Measurements from ENCODE around the gene DDAH1.
A peak's percentile ranks its signal among the peaks of the same experiment; 100 is the strongest.

The DDAH1 gene

DNA sequence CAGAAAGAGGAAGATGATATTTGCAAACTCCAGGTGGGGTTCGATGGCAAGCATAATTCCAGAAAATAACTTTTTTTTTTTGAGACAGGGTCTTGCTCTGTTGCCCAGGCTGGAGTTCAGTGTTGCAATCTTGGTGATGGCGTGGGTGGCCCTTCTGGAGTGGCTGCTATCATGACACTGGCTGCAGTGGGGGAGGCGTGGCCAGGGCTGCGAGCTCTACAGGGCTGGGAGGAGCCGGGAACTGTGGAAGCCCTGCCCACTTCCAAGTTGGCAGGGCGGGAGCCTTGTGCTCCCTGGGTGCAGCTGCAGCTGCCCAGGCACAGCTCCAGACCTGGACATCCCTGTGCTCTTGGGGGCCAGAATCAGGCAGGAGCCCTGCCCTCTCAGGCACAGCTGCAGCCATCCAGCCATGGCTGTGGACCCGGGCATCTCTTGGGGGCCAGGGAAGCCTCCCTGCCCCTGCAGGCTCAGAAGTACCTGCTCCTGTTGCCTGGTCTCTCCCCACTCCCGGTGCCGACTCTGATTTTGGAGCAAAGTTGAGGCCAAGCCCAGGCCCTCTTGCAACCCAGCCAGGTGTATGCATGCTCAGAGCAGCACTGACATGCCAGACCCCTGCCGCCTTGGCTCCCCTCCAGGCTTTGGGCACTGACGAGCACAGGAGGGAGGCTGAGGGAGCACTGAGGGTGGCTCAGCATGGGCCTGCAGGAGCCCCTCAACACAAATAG, 181.3 kb downstream of the DDAH1 start:
- peak in 1 of 2 experiments; percentile 67 for DNase-seq (ENCODE audit: low read depth in 1 of 2, low spot score in 1 of 2)
- in situ Hi-C loops (cut with HindIII; ENCODE audit: low pct_unique_long_range_greater_than_20kb, low sequenced_read_pairs): no loop called here
- no peak for TF ChIP-seq JUND (IDR thresholded peaks at IDR 0.05; ENCODE audit: low read depth)

DNA sequence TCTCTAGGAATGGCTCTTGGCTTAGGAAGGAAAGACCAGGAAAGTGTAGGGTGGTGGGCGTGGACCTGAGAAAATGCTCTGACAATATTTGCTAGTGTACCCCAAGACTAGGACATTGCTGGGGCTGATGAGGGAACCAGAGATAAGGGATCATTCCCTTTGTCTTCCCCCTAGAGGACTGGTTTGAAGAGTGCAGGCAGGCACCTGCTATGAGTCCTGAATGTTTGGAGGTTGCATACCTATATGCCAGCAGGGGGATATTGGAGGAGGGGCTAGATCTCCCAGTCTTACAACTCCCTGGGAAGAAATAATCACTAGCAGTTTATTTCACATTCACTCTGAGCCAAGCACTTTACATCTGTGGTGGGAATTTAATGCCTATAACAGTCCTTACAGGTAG, 182.5 kb downstream of the DDAH1 start:
- no peak for TF ChIP-seq JUND (IDR thresholded peaks at IDR 0.05; ENCODE audit: low read depth)
- DNase-seq (ENCODE audit: low read depth in 1 of 2, low spot score in 1 of 2): no peak
- in situ Hi-C loops (cut with HindIII; ENCODE audit: low pct_unique_long_range_greater_than_20kb, low sequenced_read_pairs): no loop called here

DNA sequence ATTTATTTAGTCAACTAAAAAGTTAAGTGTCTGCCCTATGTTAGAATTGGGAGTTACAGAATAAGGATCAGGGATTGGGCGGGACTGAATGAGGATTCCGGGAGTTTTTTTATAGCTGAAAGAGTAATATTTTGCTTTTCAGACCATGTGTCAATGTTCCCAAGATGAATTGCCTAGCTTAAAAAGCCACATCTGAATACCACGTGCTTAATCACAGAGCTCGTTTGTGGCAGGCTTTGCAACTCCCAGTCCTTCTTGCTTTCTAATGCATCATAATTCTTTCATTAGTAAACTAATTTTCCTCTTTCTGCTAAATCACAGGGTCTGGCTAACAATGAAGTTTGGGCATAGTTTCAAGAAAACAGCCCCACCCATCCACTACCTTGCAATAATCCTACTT, 184.3 kb downstream of the DDAH1 start:
- DNase-seq (ENCODE audit: low read depth in 1 of 2, low spot score in 1 of 2): no peak
- in situ Hi-C loops (cut with HindIII; ENCODE audit: low pct_unique_long_range_greater_than_20kb, low sequenced_read_pairs): no loop called here
- TF ChIP-seq JUND (IDR thresholded peaks at IDR 0.05; ENCODE audit: low read depth): no peak

DNA sequence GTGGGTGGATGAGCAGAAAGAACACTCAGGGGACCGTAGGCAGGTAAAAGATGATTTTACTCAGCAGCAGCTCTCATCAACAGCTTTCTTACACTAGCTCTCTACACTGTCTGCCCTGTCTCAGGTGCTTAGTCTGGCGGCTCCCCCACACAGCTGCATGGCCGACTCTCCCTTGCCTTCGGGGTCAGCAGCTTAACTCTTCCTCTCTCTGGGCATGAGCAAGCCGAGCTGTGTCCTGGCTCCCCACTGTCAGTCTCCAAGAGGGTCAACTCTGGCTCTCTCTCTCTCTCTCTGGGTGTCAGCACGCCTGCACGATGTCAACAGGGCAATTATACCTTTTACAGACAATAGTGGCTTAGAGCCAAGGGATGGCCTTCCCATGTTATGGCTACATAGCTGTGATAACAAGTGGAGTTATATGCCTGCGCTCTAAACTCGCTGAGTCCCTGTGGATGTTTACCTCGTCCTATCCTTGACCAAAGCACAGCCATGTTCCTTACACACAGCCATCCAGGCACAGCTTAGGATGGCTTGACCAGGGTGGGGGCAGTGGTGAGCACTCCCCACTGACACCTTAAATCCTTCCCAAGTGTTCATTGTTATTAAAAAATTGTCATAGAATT, 185.4 kb downstream of the DDAH1 start:
- DNase-seq (ENCODE audit: low read depth in 1 of 2, low spot score in 1 of 2): no peak
- TF ChIP-seq JUND (IDR thresholded peaks at IDR 0.05; ENCODE audit: low read depth): no peak
- in situ Hi-C loops (cut with HindIII; ENCODE audit: low pct_unique_long_range_greater_than_20kb, low sequenced_read_pairs): no loop called here

DNA sequence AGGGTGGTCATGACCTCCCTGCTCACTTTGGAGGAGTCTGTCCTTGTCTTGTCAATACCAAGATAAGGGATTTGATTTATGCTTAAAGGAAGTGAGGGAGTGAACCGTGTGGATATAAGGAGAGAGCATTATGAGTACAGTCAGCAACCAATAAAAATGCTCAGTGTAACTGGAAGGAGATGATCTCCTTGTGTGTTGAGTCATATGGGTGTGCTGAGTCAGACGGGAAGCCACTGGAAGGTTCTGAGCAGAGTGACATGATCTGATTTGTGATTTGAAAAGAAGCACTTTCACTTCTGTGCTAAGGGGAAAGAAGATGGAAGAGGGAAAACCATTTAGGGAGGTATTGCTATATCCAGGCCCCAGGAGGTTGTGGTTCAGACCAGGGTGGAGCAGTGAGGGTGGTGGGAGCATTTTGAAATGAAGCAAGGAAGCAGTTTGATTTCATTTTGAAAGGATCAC, 186.1 kb downstream of the DDAH1 start:
- DNase-seq (ENCODE audit: low read depth in 1 of 2, low spot score in 1 of 2): peak in 1 of 2 experiments; percentile 48
- in situ Hi-C loops (cut with HindIII; ENCODE audit: low pct_unique_long_range_greater_than_20kb, low sequenced_read_pairs): no loop called here
- no peak for TF ChIP-seq JUND (IDR thresholded peaks at IDR 0.05; ENCODE audit: low read depth)

DNA sequence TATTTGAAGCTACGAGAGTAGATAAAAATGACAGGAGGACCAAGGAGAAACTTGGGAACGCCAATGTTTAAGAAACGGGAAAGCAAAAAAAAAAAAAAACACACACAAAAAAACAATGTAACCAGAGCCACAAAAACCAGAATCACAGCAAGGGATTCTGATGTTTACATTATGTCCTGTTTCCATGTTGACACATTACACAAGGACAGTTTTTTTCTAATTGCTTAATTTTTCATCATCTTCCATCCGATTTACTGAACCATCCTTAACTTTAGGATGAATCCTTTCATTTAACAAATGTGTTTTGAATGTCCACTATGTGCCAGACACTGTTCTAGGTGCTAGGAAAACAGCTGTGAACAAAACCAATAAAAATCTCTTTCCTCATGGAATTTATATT, 187.2 kb downstream of the DDAH1 start:
- DNase-seq (ENCODE audit: low read depth in 1 of 2, low spot score in 1 of 2): no peak
- no peak for TF ChIP-seq JUND (IDR thresholded peaks at IDR 0.05; ENCODE audit: low read depth)
- in situ Hi-C loops (cut with HindIII; ENCODE audit: low pct_unique_long_range_greater_than_20kb, low sequenced_read_pairs): no loop called here

DNA sequence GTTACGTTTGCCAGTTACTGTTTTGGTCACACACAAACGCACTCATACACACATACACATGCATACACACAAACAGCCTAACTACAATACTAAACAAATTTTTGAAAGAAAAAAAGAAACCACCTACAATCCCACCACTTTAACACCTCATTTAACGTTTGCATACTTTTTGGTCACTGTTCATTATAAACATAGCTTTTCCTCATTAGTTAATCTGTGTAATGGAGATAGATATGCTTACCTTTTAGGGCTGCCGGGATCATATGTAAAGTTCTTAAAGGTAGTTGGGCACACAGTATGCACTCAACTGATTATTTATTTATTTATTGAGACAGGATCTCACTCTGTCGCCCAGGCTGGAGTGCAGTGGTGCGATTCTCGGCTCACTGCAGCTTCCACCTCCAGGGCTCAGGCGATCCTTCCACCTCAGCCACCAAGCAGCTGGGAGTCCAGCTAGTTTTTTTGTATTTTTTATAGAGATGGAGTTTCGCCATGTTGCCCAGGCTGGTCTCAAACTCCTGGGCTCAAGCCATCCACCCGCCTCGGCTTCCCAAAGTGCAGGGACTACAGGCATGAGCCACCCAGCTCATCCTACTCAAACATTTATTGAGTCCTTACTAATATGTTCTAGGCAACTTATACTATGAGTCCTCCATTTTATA, 187.8 kb downstream of the DDAH1 start:
- peak in 1 of 2 experiments; percentile 36 for DNase-seq (ENCODE audit: low read depth in 1 of 2, low spot score in 1 of 2)
- in situ Hi-C loops (cut with HindIII; ENCODE audit: low pct_unique_long_range_greater_than_20kb, low sequenced_read_pairs): no loop called here
- no peak for TF ChIP-seq JUND (IDR thresholded peaks at IDR 0.05; ENCODE audit: low read depth)

DNA sequence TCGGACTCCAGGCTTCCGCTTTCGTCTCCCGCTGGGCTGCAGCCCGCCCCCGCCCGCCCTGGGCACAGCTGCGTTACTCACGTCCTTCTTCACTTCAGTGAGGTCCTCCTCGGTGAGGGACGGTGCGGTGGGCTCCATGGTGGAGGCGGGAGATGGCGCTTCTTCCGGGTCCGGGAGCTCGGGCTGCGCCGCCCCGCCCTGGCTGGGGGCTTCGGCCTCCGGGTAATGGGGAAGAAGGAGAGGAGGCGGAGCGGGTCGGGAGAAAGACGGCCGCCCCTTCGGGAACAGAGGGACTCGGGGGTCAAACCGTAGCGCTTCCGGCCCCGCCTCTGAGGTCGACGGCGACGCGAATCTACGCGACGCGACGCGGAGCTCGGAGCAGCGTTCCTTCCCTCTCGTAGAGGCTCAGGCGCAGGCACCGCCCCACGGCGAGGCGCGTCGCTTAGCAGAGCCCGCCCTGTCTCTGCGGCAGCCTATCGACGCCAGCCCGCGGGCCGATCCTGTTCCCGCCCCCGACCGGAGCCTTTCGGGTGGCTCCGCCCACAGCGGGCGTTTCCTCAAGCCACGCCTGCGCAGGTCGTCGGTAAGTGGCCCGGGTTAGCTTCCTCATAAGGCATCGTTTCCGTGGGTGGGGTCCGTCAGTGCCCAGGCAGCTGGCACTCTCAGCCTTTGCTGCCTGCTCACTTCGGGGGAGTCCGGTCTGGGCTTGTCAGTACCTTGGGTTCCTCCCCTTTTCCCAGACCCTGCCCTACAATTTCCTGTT, 188.6 kb downstream of the DDAH1 start, which contains the start of gene BCL10:
BCL10 (minus strand) TSS at position 418 of the 763 bp plus-strand sequence; CDS start at position 138, 280 bp downstream.
- in situ Hi-C loops (cut with HindIII; ENCODE audit: low pct_unique_long_range_greater_than_20kb, low sequenced_read_pairs): no loop called here
- peak; percentile 80 to 97 for DNase-seq (ENCODE audit: low read depth in 1 of 2, low spot score in 1 of 2)
- no peak for TF ChIP-seq JUND (IDR thresholded peaks at IDR 0.05; ENCODE audit: low read depth)

DNA sequence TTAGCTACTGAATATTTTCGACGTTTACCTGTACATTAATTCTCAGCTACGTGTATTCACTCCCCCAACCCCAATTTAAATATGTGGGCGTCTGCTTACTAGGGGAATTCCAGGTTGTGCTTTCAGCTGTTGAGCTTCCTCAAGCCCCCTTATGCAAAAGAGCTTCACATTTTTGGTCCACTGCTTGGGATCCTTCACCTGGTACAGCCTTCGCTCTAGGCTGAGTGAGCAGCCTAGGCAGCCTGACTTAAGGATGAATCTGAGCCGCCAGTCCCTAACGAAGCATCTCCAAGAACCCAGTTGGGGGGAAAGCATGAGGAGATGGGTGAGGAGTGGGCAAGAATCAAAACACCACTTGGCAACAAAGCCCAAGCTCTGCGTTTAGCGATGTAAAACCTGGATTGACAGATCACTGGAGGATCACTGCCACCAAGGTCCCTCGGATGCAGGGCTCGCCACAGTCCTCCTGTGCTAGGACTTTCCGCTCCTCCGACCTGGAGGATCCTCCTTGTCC, 189.2 kb downstream of the DDAH1 start:
- no peak for TF ChIP-seq JUND (IDR thresholded peaks at IDR 0.05; ENCODE audit: low read depth)
- no peak for DNase-seq (ENCODE audit: low read depth in 1 of 2, low spot score in 1 of 2)
- in situ Hi-C loops (cut with HindIII; ENCODE audit: low pct_unique_long_range_greater_than_20kb, low sequenced_read_pairs): no loop called here

DNA sequence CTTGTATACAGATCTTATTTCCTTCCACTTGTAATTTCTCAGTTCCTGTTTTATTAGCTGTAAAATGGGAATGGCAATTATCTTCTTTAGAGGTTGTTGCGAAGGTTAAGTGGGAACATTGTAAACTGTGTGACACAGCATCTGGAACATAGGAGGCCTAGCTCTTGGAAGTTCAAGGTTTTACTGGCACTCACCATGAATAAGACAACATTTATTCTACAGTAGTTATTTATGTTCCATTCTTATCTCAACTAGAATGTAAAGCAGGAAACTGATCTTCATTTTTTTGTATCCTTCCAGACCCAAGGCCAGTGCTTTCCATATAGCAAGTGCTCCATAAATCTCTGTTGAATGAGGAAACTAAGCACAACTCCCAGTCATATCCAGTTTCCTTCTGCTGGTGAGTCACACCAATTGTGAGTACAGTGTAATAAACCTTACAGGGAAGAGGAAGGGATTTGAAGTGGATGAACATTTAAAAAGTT, 189.9 kb downstream of the DDAH1 start:
- in situ Hi-C loops (cut with HindIII; ENCODE audit: low pct_unique_long_range_greater_than_20kb, low sequenced_read_pairs): no loop called here
- no peak for TF ChIP-seq JUND (IDR thresholded peaks at IDR 0.05; ENCODE audit: low read depth)
- no peak for DNase-seq (ENCODE audit: low read depth in 1 of 2, low spot score in 1 of 2)

DNA sequence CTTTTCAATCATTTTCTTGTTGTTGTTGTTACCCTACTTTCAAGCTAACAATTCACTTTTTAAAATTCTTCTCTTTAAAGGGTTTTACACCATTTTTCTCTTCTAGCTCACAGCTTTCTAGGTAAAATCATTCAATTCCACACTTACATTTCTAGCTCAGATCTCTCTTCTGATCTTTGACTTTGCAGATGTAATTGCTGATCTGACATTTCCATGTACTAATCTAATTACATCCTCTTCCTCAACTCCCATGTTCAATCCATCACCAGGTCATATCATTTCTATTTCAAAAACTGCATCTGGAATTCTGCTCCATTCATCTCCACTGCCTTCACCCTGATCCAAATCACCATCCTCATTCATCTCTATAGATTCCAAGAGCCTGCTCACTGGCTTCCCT, 191.6 kb downstream of the DDAH1 start:
- no peak for TF ChIP-seq JUND (IDR thresholded peaks at IDR 0.05; ENCODE audit: low read depth)
- in situ Hi-C loops (cut with HindIII; ENCODE audit: low pct_unique_long_range_greater_than_20kb, low sequenced_read_pairs): no loop called here
- DNase-seq (ENCODE audit: low read depth in 1 of 2, low spot score in 1 of 2): no peak
